H1 (cell line): ENCODE results near the gene PGM2L1. TPM values are rescaled to one million over a fixed set of nuclear protein-coding genes. Genes with fewer than 3 reads are reported as not detected.

ENCODE experiments used
- JUN ChIP-seq: IDR thresholded peaks from 2 replicates; pipeline ENCODE4 v1.6.1; 2011; ENCODE audit warnings: low read depth, mild to moderate bottlenecking, improper control_type of control experiment, low read length
- KDM4A ChIP-seq: IDR thresholded peaks from one replicate; pipeline ENCODE4 v1.7.1; 2012; ENCODE audit warnings: low read depth, mild to moderate bottlenecking, moderate library complexity, low read length, inconsistent platforms; ENCODE audit not compliant: severe bottlenecking
- USF2 ChIP-seq: IDR thresholded peaks from 2 replicates; pipeline ENCODE4 v1.6.1; 2011; ENCODE audit warnings: low read length, improper control_type of control experiment
- polyA plus RNA-seq, 7 experiments: library from polyadenylated mRNA; depleted of rRNA in 3 of 7; stranded (reverse) in 5 of 7; unstranded in 2 of 7; fragments of >200 nt in 5 of 7; fragments of 200-250 nt in 2 of 7; gene quantifications; 1 replicate in 5 of 7; 2 replicates in 1 of 7; 4 replicates in 1 of 7; pipeline versions ENCODE4 v1.2.1 to v1.2.3, GENCODE V29; 2011 to 2013; ENCODE audit warnings: missing spikeins in 2 of 7, mixed read lengths in 2 of 7
- total RNA-seq: library from RNA; stranded (reverse); fragmentation: NEBNext Ultra II Directional; extraction: Animal tissue kit (Norgen Biotek cat#: 25700); gene quantifications from 2 replicates; pipeline ENCODE4 v1.2.1, GENCODE V29; 2021

PGM2L1 gene
- total and polyA plus RNA-seq, 2 of the 8 experiments (the other 6 are each of a cell fraction or from before 2014, with no cell fraction given): 5.0 to 42.7 TPM

GRCh38 chr11:74371269-74372052 lies 26.8 kb downstream of the PGM2L1 start (continued):
- TF ChIP-seq USF2 (no peak), JUN (no peak), KDM4A (no peak)
